GM23338 (cell line): ENCODE measurements around the gene ZNF280D. TPM values are rescaled to one million over a fixed set of nuclear protein-coding genes. Genes with fewer than 3 reads are reported as not detected.

Experiments used
- ATAC-seq: fragments of 200-7000 bp; cut with Tn5 transposase; 3 replicates; pipeline ENCODE4 v1.9.1; 2020
- DNase-seq: peaks from one replicate; pipeline ENCODE4 v3.0.0-alpha.2; 2015; ENCODE audit warnings: low spot score
- H2AFZ ChIP-seq: fragments of 200-600 bp; sonication (generic); 2 replicates; pipeline ENCODE4 v1.8.0; 2016; ENCODE audit warnings: antibody characterized with exemption, mild to moderate bottlenecking, moderate library complexity
- H3F3A ChIP-seq: fragments of 200-600 bp; sonication (generic); replicated peaks from 2 replicates; pipeline ENCODE4 v1.8.0; 2017; ENCODE audit warnings: antibody characterized with exemption, mixed run types, low read depth
- H3K27ac ChIP-seq: fragments of 200-600 bp; sonication (generic); 2 replicates; pipeline ENCODE4 v1.6.1; 2016; ENCODE audit warnings: low read depth
- H3K27me3 ChIP-seq: fragments of 200-600 bp; sonication (generic); 2 replicates; pipeline ENCODE4 v1.8.0; 2016; ENCODE audit warnings: mild to moderate bottlenecking, mixed run types, moderate library complexity; ENCODE audit not compliant: insufficient read depth
- H3K36me3 ChIP-seq: fragments of 200-600 bp; sonication (generic); 2 replicates; pipeline ENCODE4 v1.8.0; 2016; ENCODE audit warnings: mild to moderate bottlenecking; ENCODE audit not compliant: insufficient read depth
- H3K4me1 ChIP-seq: fragments of 200-600 bp; sonication (generic); 2 replicates; pipeline ENCODE4 v1.8.0; 2016; ENCODE audit warnings: mild to moderate bottlenecking, moderate library complexity; ENCODE audit not compliant: insufficient read depth
- H3K4me2 ChIP-seq: fragments of 200-600 bp; sonication (generic); 2 replicates; pipeline ENCODE4 v1.7.1; 2017; ENCODE audit warnings: mixed run types
- H3K4me3 ChIP-seq: fragments of 200-600 bp; sonication (generic); 2 replicates; pipeline ENCODE4 v1.6.1; 2016; ENCODE audit warnings: mixed run types
- H3K79me2 ChIP-seq: fragments of 200-600 bp; sonication (generic); replicated peaks from 2 replicates; pipeline ENCODE4 v1.8.0; 2017; ENCODE audit warnings: mild to moderate bottlenecking; ENCODE audit not compliant: insufficient read depth
- H3K9me2 ChIP-seq: fragments of 200-600 bp; sonication (generic); 2 replicates; pipeline ENCODE4 v1.8.0; 2017; ENCODE audit not compliant: insufficient read depth
- H4K20me1 ChIP-seq: fragments of 200-600 bp; sonication (generic); replicated peaks from 2 replicates; pipeline ENCODE4 v1.8.0; 2017; ENCODE audit warnings: mild to moderate bottlenecking; ENCODE audit not compliant: insufficient read depth
- H3K27ac Mint-ChIP-seq: 2 replicates; pipeline ENCODE4 v1.8.0; 2020; ENCODE audit warnings: inconsistent platforms, mild to moderate bottlenecking, moderate library complexity, mixed read lengths
- H3K27me3 Mint-ChIP-seq: 3 replicates; pipeline ENCODE4 v1.8.0; 2022; ENCODE audit warnings: low read depth, mild to moderate bottlenecking, moderate library complexity, mixed read lengths, inconsistent platforms; ENCODE audit not compliant: insufficient read depth, poor library complexity
- H3K36me3 Mint-ChIP-seq: 3 replicates; pipeline ENCODE4 v1.8.0; 2021; ENCODE audit warnings: low read depth, mild to moderate bottlenecking, inconsistent platforms, moderate library complexity, mixed read lengths
- H3K4me1 Mint-ChIP-seq: 3 replicates; pipeline ENCODE4 v1.8.0; 2020; ENCODE audit warnings: mild to moderate bottlenecking, inconsistent platforms, mixed read lengths
- H3K4me3 Mint-ChIP-seq: 3 replicates; pipeline ENCODE4 v1.8.0; 2021; ENCODE audit warnings: moderate library complexity, mild to moderate bottlenecking, inconsistent platforms, mixed read lengths
- H3K9me3 Mint-ChIP-seq: 3 replicates; pipeline ENCODE4 v1.8.0; 2020; ENCODE audit warnings: moderate library complexity, mild to moderate bottlenecking, inconsistent platforms, mixed read lengths
- CREB1 ChIP-seq: fragments of 250-450 bp; sonication (Bioruptor Pico); IDR thresholded peaks from 2 replicates; pipeline ENCODE4 v1.5.0; 2020; ENCODE audit warnings: low read depth, mild to moderate bottlenecking, moderate library complexity
- CTCF ChIP-seq, 2 experiments: fragments of 200-600 bp in 1 of 2; sonication (generic) in 1 of 2; conservative IDR thresholded peaks; 2 replicates each; pipeline versions ENCODE4 v1.5.1 to v1.6.1; 2016 to 2017; ENCODE audit warnings: antibody characterized with exemption in 2 of 2, low read depth in 2 of 2, mild to moderate bottlenecking in 2 of 2, moderate library complexity in 1 of 2
- ETS1 ChIP-seq: IDR thresholded peaks from 2 replicates; pipeline ENCODE4 v1.6.1; 2016; ENCODE audit warnings: antibody characterized with exemption
- EZH2 ChIP-seq: fragments of 200-600 bp; sonication (generic); IDR thresholded peaks from one replicate; pipeline ENCODE4 v1.8.0; 2017; ENCODE audit warnings: antibody characterized with exemption, mild to moderate bottlenecking, low read depth; ENCODE audit not compliant: unreplicated experiment
- EZH2phosphoT487 ChIP-seq: fragments of 200-600 bp; sonication (generic); IDR thresholded peaks from one replicate; pipeline ENCODE4 v1.8.1; 2018; ENCODE audit warnings: antibody characterized with exemption; ENCODE audit not compliant: unreplicated experiment
- JUNB ChIP-seq: IDR thresholded peaks from one replicate; pipeline ENCODE4 v1.6.1; 2016; ENCODE audit warnings: antibody characterized with exemption; ENCODE audit not compliant: unreplicated experiment
- NANOG ChIP-seq: IDR thresholded peaks from 2 replicates; pipeline ENCODE4 v1.6.1; 2016; ENCODE audit warnings: antibody characterized with exemption, borderline replicate concordance
- POLR2AphosphoS5 ChIP-seq: IDR thresholded peaks from 2 replicates; pipeline ENCODE4 v1.6.1; 2016; ENCODE audit warnings: antibody characterized with exemption, low read depth
- REST ChIP-seq: IDR thresholded peaks from one replicate; pipeline ENCODE4 v1.6.1; 2018; ENCODE audit warnings: antibody characterized with exemption; ENCODE audit not compliant: unreplicated experiment
- STAT1 ChIP-seq: IDR thresholded peaks from one replicate; pipeline ENCODE4 v1.6.1; 2016; ENCODE audit warnings: antibody characterized with exemption; ENCODE audit not compliant: unreplicated experiment
- ZNF114 ChIP-seq: fragments of 250-450 bp; sonication (Bioruptor Pico); IDR thresholded peaks from 2 replicates; pipeline ENCODE4 v1.5.0; 2020; ENCODE audit warnings: mild to moderate bottlenecking, moderate library complexity
- ZNF331 ChIP-seq: fragments of 250-450 bp; sonication (Bioruptor Pico); IDR thresholded peaks from 2 replicates; pipeline ENCODE4 v1.5.0; 2020; ENCODE audit warnings: low read depth, mild to moderate bottlenecking, moderate library complexity
- ZNF462 ChIP-seq: fragments of 250-450 bp; sonication (Bioruptor Pico); IDR thresholded peaks from 2 replicates; pipeline ENCODE4 v1.5.0; 2020; ENCODE audit warnings: mild to moderate bottlenecking, moderate library complexity
- polyA plus RNA-seq: library from polyadenylated mRNA; unstranded; fragments of >200 nt; fragmentation: Nextera tagmentation; extraction: Ambion mirVana; gene quantifications from 2 replicates; pipeline ENCODE4 v1.2.1, GENCODE V29; 2016
- total RNA-seq: library from RNA; depleted of rRNA; stranded (reverse); fragments of >200 nt; shearing (Covaris generic); gene quantifications from 2 replicates; pipeline ENCODE4 v1.2.3, GENCODE V29; 2014

ZNF280D gene
- total and polyA plus RNA-seq, 2 experiments from 2014 or later: 23.3 to 32.5 TPM

- Mint-ChIP-seq H3K4me3 (no peak overlapping the region), H3K27me3 (no peaks in the 10 kb centered on the region), H3K36me3 (no peaks in the 10 kb centered on the region), H3K9me3 (peaks cover 4% of the 10 kb centered on the region; the same call in 1 of the 3 replicates), H3K27ac (no peak overlapping the region), H3K4me1 (no peaks in the 10 kb centered on the region)
- DNase-seq (no peak), ATAC-seq (no peak)
- no peaks in the 10 kb centered on the region for H3F3A ChIP-seq
- H3K27me3 ChIP-seq: no peaks in the 10 kb centered on the region
- H4K20me1 ChIP-seq: no peaks in the 10 kb centered on the region
- no peak for TF ChIP-seq POLR2AphosphoS5
- TF ChIP-seq JUNB: no peak
- no peak for TF ChIP-seq NANOG
- no peak for TF ChIP-seq ZNF462
- TF ChIP-seq EZH2: no peak
- no peak for TF ChIP-seq REST
- no peak for TF ChIP-seq CTCF (conservative IDR thresholded peaks at IDR 0.05; ENCODE audit: low read depth in 2 of 2)
- no peak for TF ChIP-seq ZNF331
- TF ChIP-seq ETS1: no peak
- TF ChIP-seq CREB1: no peak
- no peak for TF ChIP-seq ZNF114 (CRISPR knock-in tag)
- no peak for TF ChIP-seq EZH2phosphoT487
- no peak for TF ChIP-seq STAT1
- no peak overlapping the region for H3K27ac ChIP-seq
- no peaks in the 10 kb centered on the region for H3K36me3 ChIP-seq
- H3K4me3 ChIP-seq: no peak overlapping the region
- H2AFZ ChIP-seq: no peak overlapping the region
- H3K9me2 ChIP-seq: no peaks in the 10 kb centered on the region
- no peak overlapping the region for H3K4me2 ChIP-seq
- no peaks in the 10 kb centered on the region for H3K79me2 ChIP-seq
- no peaks in the 10 kb centered on the region for H3K4me1 ChIP-seq
These were observed 124.3 kb downstream of the ZNF280D start for GRCh38 chr15:56608993-56609392.
